ENCODE data around the gene TMEM100.

- no peak for TF ChIP-seq EZH2 (IDR thresholded peaks at IDR 0.05)
- no peak for TF ChIP-seq POLR2AphosphoS5 (IDR thresholded peaks at IDR 0.05; ENCODE audit: borderline replicate concordance, low read depth, low read length)
These were observed 23.3 kb downstream of the TMEM100 start for GRCh38 chr17:55699181-55699860.

All from SK-N-MC (cell line).